Esophagus (tissue), 2 donors: ENCODE results near the gene MRPL1. TPM values are rescaled to one million over a fixed set of nuclear protein-coding genes. Genes with fewer than 3 reads are reported as not detected.

ENCODE experiments used
- H3K27ac ChIP-seq, 2 donors: one replicate each; pipeline ENCODE4 v1.5.1; 2013; ENCODE audit warnings: low read depth in 2 of 2, mild to moderate bottlenecking in 2 of 2, inconsistent platforms in 1 of 2, low read length in 1 of 2, moderate library complexity in 1 of 2
- H3K27me3 ChIP-seq, 2 donors: one replicate each; pipeline ENCODE4 v1.6.1; 2013; ENCODE audit warnings: low read length in 2 of 2, control low read depth in 1 of 2, mild to moderate bottlenecking in 1 of 2; ENCODE audit not compliant: insufficient read depth in 2 of 2, control insufficient read depth in 1 of 2
- H3K36me3 ChIP-seq, 2 donors: one replicate each; pipeline ENCODE4 v1.6.1; 2013; ENCODE audit warnings: low read length in 1 of 2; ENCODE audit not compliant: control insufficient read depth in 2 of 2, insufficient read depth in 2 of 2
- H3K4me1 ChIP-seq, 2 donors: one replicate each; pipeline ENCODE4 v1.6.1; 2013; ENCODE audit warnings: low read length in 1 of 2; ENCODE audit not compliant: control insufficient read depth in 2 of 2, insufficient read depth in 2 of 2
- H3K4me3 ChIP-seq, 2 donors: one replicate each; pipeline ENCODE4 v1.5.1; 2013; ENCODE audit warnings: low read length in 2 of 2, mild to moderate bottlenecking in 2 of 2, low read depth in 1 of 2, moderate library complexity in 1 of 2
- H3K9me3 ChIP-seq, 2 donors: one replicate each; pipeline ENCODE4 v1.6.1; 2013; ENCODE audit warnings: mild to moderate bottlenecking in 2 of 2, low read depth in 1 of 2, low read length in 1 of 2, moderate library complexity in 1 of 2; ENCODE audit not compliant: control insufficient read depth in 2 of 2, insufficient read depth in 1 of 2
- WGBS, 2 donors: extraction: QIAGEN DNeasy Blood & Tissue Kit; methylation state at CpG; one replicate each; pipeline ENCODE4 v1.1.7; 2013; 5-methylcytosine and 5-hydroxymethylcytosine counted together
- polyA plus RNA-seq, 2 donors: library from polyadenylated mRNA; stranded (reverse); fragments of 200-250 nt; gene quantifications; one replicate each; pipeline ENCODE4 v1.2.3, GENCODE V29; 2013
- donor health status: healthy with polysubstance abuse.
- donor health status: Bipolar disorder and iron deficiency.

MRPL1 gene
- polyA plus RNA-seq, 2 donors: 24.5 to 38.4 TPM

DNA sequence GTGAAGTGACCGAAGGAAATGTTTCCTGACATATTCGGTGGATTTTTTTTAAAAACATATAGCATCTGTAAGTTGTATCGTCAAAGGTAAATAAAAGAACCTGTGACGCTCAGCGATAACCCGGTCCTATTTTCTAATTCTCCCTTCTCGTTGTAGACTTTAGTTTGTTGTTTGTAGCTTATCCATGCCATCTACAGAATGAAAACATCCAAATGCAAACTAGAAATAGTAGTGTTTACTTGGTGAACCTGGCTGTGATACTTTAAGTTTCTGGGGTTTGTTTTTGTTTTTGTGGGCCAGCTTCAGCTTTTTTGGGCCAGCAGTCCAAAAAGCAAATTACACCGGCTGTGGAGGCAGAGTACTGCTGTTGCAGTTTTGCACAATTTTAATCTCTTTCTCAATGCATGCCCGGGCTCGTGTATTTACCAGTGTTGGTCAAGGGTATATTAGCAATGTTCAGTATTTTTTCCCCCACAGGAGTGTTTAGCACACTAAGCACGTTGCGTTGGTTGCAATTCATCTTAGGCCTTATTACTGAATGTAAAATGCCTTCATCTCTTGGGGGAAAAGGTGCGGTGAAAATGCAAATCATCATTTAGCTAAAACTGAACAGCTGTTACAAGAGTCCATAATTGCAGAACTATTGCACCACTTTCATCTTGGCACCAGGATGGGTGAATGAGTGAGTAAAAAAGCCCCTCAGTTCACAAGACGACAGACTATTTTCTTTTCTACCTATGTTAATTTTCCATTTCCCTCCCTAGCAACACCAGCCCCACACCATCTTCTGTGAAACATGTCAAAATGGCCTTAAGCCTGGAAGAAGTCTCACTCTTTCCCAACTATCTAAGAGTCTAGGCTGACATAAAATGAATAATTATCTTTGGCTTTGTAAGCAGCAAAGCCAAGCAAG lies 41.7 kb upstream of the MRPL1 start:
- Histone ChIP-seq H3K36me3 (no peaks in the 10 kb centered on the region), H3K27me3 (no peaks in the 10 kb centered on the region), H3K27ac (peak overlapping the region; percentile 93 to 99), H3K4me3 (peak overlapping the region; percentile 74 to 97), H3K4me1 (no peaks in the 10 kb centered on the region), H3K9me3 (no peaks in the 10 kb centered on the region)
- WGBS, 2 donors: 4 to 5% methylated on average over 14 of the region's 14 CpGs

DNA sequence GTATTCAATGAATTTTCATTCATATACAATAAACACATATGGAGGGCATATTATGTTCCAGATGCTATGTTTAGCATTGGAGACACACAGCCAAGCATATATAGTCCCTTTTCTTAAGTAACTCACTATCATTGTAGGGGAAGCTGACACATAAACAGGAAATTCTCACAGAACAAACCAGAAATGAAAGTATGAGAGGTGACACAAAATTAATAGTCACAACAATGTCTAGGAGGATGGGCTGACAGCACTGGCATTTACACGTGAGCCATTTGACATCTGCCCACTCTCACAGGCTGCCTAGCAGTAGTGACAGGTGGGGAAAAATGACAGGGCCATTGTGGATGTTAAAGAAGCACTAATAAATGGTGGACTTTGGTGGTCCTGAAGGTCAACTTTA lies 40.9 kb upstream of the MRPL1 start:
- WGBS, 2 donors: 22 to 38% methylated on average over 1 of the region's 1 CpG
- peak overlapping the region; percentile 33 to 51 for H3K27ac ChIP-seq

DNA sequence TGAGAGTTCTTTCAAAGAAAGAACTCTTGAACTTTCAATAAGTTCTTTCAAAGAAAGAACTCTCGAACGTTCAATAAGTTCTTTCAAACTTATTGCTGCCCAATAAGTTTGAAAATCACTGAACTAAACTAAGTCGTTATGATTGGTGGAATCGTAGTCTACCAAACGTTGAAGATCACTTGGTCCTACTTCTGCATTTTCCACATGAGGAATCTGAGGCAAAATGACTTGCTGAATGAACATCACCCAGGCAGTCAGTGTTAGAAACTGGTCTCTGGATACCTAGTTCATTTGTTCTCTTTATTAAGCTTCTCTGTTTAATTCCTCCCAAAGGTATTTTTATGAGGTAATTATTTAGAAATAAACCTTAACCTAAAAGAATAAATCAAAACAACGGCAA lies 36.4 kb upstream of the MRPL1 start:
- Histone ChIP-seq H3K27me3 (no peaks in the 10 kb centered on the region), H3K9me3 (no peaks in the 10 kb centered on the region), H3K4me1 (no peaks in the 10 kb centered on the region), H3K4me3 (no peak overlapping the region), H3K27ac (no peak overlapping the region), H3K36me3 (no peaks in the 10 kb centered on the region)
- whole genome bisulfite sequencing, 2 donors: 81% methylated on average over 6 of the region's 6 CpGs

More for the DNA sequence above, 40.9 kb upstream of the MRPL1 start:
- no peaks in the 10 kb centered on the region for H3K9me3 ChIP-seq
- no peaks in the 10 kb centered on the region for H3K36me3 ChIP-seq
- H3K4me1 ChIP-seq: no peaks in the 10 kb centered on the region
- no peak overlapping the region for H3K4me3 ChIP-seq
- H3K27me3 ChIP-seq: no peaks in the 10 kb centered on the region

GRCh38 chr4:77827343-77827742 lies 35.3 kb upstream of the MRPL1 start:
- Histone ChIP-seq H3K9me3 (no peaks in the 10 kb centered on the region), H3K4me1 (no peaks in the 10 kb centered on the region), H3K27ac (no peak overlapping the region), H3K4me3 (no peak overlapping the region), H3K36me3 (no peaks in the 10 kb centered on the region), H3K27me3 (no peaks in the 10 kb centered on the region)

- WGBS, 2 donors: 47 to 54% methylated on average over 2 of the region's 2 CpGs
- no peak overlapping the region for H3K27ac ChIP-seq
Measured at GRCh38 chr4:77833126-77833724, 29.4 kb upstream of the MRPL1 start.

DNA sequence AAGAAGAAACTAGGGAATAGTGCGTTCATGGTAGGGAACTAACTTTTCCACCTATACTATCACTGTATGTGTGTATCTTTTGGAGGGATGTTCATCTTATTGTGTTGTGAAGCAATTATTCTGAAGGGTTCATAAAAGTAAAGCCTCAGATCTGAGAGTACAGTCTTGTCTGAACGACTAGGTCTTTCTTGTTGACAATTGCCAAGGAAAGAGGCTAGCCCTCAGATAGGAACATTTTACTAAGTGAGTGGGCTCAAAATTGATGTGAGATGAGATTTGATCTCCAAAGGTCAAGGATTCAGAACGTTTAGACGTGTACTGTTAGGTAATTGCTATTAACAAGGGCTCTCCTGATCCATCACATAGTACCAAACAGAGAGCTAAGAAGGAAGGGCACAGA lies 28.2 kb upstream of the MRPL1 start:
- Histone ChIP-seq H3K4me1 (no peaks in the 10 kb centered on the region), H3K9me3 (no peaks in the 10 kb centered on the region), H3K27me3 (no peaks in the 10 kb centered on the region), H3K4me3 (no peak overlapping the region), H3K36me3 (no peaks in the 10 kb centered on the region), H3K27ac (no peak overlapping the region)
- WGBS, 2 donors: 60 to 63% methylated on average over 4 of the region's 4 CpGs

More at GRCh38 chr4:77833126-77833724, 29.4 kb upstream of the MRPL1 start:
- no peaks in the 10 kb centered on the region for H3K9me3 ChIP-seq
- H3K4me1 ChIP-seq: no peaks in the 10 kb centered on the region
- no peaks in the 10 kb centered on the region for H3K36me3 ChIP-seq
- H3K4me3 ChIP-seq: no peak overlapping the region
- no peaks in the 10 kb centered on the region for H3K27me3 ChIP-seq

- no peaks in the 10 kb centered on the region for H3K9me3 ChIP-seq
- WGBS, 2 donors: 60 to 63% methylated on average over 1 of the region's 1 CpG
- H3K36me3 ChIP-seq: no peaks in the 10 kb centered on the region
- no peak overlapping the region for H3K4me3 ChIP-seq
- no peaks in the 10 kb centered on the region for H3K27me3 ChIP-seq
- H3K4me1 ChIP-seq: no peaks in the 10 kb centered on the region
- H3K27ac ChIP-seq: no peak overlapping the region
Measured at GRCh38 chr4:77843628-77844027, 19.0 kb upstream of the MRPL1 start.

DNA sequence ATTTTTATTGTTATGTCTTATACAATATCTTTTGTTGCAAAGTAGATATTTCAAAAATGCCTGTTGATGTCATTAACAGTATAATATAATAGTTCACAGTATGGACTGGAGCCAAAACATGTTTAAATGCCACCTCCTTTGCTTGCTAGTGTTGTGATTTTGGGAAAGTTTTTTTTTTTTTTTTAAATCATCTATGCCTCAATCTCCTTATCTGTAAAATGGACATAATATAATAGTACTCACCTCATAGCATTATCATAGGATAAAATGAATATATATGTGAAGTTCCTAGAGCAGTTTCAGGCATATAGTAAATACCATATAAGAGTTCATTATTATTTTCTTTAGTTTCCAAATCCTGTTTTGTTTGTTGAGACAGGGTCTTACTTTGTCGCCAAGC lies 18.3 kb upstream of the MRPL1 start:
- Histone ChIP-seq H3K4me1 (no peaks in the 10 kb centered on the region), H3K27ac (no peak overlapping the region), H3K4me3 (no peak overlapping the region), H3K9me3 (no peaks in the 10 kb centered on the region), H3K36me3 (no peaks in the 10 kb centered on the region), H3K27me3 (no peaks in the 10 kb centered on the region)
- 98 to 100% methylated on average over 1 of the region's 1 CpG for WGBS, 2 donors

GRCh38 chr4:77845400-77845799 lies 17.2 kb upstream of the MRPL1 start:
- no peaks in the 10 kb centered on the region for H3K36me3 ChIP-seq
- no peak overlapping the region for H3K27ac ChIP-seq
- H3K9me3 ChIP-seq: no peaks in the 10 kb centered on the region
- WGBS, 2 donors: 64 to 78% methylated on average over 1 of the region's 1 CpG
- H3K4me3 ChIP-seq: no peak overlapping the region
- no peaks in the 10 kb centered on the region for H3K4me1 ChIP-seq
- H3K27me3 ChIP-seq: no peaks in the 10 kb centered on the region

DNA sequence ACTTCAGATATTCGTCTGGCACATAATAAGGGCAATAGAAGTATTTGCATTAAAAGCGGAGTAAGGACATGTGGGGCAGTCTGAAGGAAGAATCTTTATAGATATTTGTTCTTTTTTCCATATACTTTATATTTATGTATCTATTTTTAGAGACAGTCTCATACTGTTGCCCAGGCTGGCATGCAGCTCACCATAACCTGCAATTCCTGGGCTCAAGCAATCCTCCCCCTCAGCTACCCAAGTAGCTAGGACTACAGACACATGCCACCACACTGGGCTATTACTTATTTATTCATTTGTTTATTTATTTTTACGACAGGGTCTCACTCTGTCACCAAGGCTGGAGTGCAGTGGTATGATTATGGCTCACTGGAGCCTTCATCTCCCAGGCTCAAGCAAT lies 16.7 kb upstream of the MRPL1 start:
- no peaks in the 10 kb centered on the region for H3K4me1 ChIP-seq
- WGBS, 2 donors: 89 to 92% methylated on average over 3 of the region's 3 CpGs
- H3K4me3 ChIP-seq: no peak overlapping the region
- H3K27me3 ChIP-seq: no peaks in the 10 kb centered on the region
- H3K9me3 ChIP-seq: no peaks in the 10 kb centered on the region
- no peak overlapping the region for H3K27ac ChIP-seq
- H3K36me3 ChIP-seq: no peaks in the 10 kb centered on the region
